ENCODE measurements around the gene CIPC. TPM values are rescaled to one million over a fixed set of nuclear protein-coding genes. Genes with fewer than 3 reads are reported as not detected.

CIPC gene
- total and polyA plus RNA-seq, 2 of the 4 experiments (the other 2 are of a cell fraction): 6.6 to 12.9 TPM

- WGBS, 2 experiments (ENCODE audit: extremely low coverage in 2 of 2, insufficient read length in 1 of 2): 5% methylated on average over 3 of the region's 18 CpGs; no CpG with 5 or more reads in 1 of the 2 experiments
- H3K36me3 ChIP-seq (ENCODE audit: control insufficient read depth, insufficient read depth, low read length): no peaks in the 10 kb centered on the region
- peak overlapping the region; percentile 54 for H3K4me2 ChIP-seq (ENCODE audit: low read depth, low read length)
- H2BK15ac ChIP-seq (ENCODE audit: low read depth, low read length): peak overlapping the region; percentile 67; the same call in 2 of the 3 replicates
- ATAC-seq (ENCODE audit: low read depth) (peak; percentile 99), DNase-seq (peak; percentile 71)
- 0 out of 2 replicates have a peak overlapping the region, but pooled peaks have one; percentile 48 for H3K23ac ChIP-seq (ENCODE audit: low read depth, low read length)
- H3K14ac ChIP-seq (replicated peaks; ENCODE audit: low read depth, low read length): peak overlapping the region; percentile 20; the same call in 1 of the 2 replicates
- ChIA-PET CTCF (no interaction called here), POLR2A (ENCODE audit: unreplicated experiment) (interaction anchor here (0.7 kb wide), 1 partner anchor 9 kb away, joined by 5 read pairs; no protein-coding TSS in a partner anchor)
- peaks cover 6% of the 10 kb centered on the region; the same call in 1 of the 2 replicates for H3K4me1 ChIP-seq (ENCODE audit: control insufficient read depth, insufficient read depth, low read length)
- H3K27ac ChIP-seq (ENCODE audit: insufficient read depth, low read length): no peak overlapping the region
- peak overlapping the region; percentile 37 for H2BK5ac ChIP-seq (ENCODE audit: low read depth, low read length, poor library complexity, severe bottlenecking)
- no peak overlapping the region for H3K4me3 ChIP-seq (ENCODE audit: insufficient read depth, low read depth, low read length)
- H2BK120ac ChIP-seq (ENCODE audit: low read depth, low read length): peak overlapping the region; percentile 16; the same call in 1 of the 2 replicates
- H2AFZ ChIP-seq (replicated peaks; ENCODE audit: low read length, poor library complexity): peak overlapping the region; percentile 91
- dilution Hi-C loops (cut with HindIII; ENCODE audit: low sequenced_read_pairs, unreplicated experiment) (no loop called here), intact Hi-C loops (cut with micrococcal nuclease) (loop anchor here (10.0 kb wide), 1 partner anchor 296 kb away; the partner anchor contains the start of genes AHSA1 and VIPAS39), in situ Hi-C loops (cut with MboI; ENCODE audit: low sequenced_read_pairs) (no loop called here)
- no peaks in the 10 kb centered on the region for H3K79me1 ChIP-seq (ENCODE audit: low read depth in 1 of 2, low read length in 2 of 2)
- H4K20me1 ChIP-seq (ENCODE audit: insufficient read depth, low read length): peaks cover 4% of the 10 kb centered on the region
- peak overlapping the region; percentile 69 for H3K4ac ChIP-seq (ENCODE audit: low read depth, low read length)
- H3K9me1 ChIP-seq (ENCODE audit: insufficient read depth, low read length): 0 out of 2 replicates have a peak, but pooled peaks cover 5% of the 10 kb centered on the region
- no TSS peak for BruUV-seq (replicated peaks)
- peak overlapping the region; percentile 16; the same call in 1 of the 2 replicates for H2BK20ac ChIP-seq (ENCODE audit: low read depth, low read length)
- TF ChIP-seq NFE2L2 (IDR thresholded peaks at IDR 0.05; ENCODE audit: low read depth, low read length) (peak; percentile 85), BHLHE40 (IDR thresholded peaks at IDR 0.05; ENCODE audit: low read depth, low read length) (no peak), MAFK (IDR thresholded peaks at IDR 0.05; ENCODE audit: low read depth, low read length) (no peak; the same call in 1 of the 2 replicates), SMC3 (IDR thresholded peaks at IDR 0.05; ENCODE audit: low read depth, low read length) (no peak), POLR2A (IDR thresholded peaks at IDR 0.05; ENCODE audit: low read depth, low read length) (no peak), FOS (IDR thresholded peaks at IDR 0.05; ENCODE audit: low read depth, low read length) (peak; percentile 55; the same call in 1 of the 2 replicates), MAZ (IDR thresholded peaks at IDR 0.05; ENCODE audit: borderline replicate concordance, low read depth, low read length) (peak; percentile 87; the same call in 1 of the 2 replicates), ELK1 (IDR thresholded peaks at IDR 0.05; ENCODE audit: borderline replicate concordance, low read depth, low read length) (no peak)
- TF ChIP-seq, protein P1, sequence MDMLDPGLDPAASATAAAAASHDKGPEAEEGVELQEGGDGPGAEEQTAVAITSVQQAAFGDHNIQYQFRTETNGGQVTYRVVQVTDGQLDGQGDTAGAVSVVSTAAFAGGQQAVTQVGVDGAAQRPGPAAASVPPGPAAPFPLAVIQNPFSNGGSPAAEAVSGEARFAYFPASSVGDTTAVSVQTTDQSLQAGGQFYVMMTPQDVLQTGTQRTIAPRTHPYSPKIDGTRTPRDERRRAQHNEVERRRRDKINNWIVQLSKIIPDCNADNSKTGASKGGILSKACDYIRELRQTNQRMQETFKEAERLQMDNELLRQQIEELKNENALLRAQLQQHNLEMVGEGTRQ (IDR thresholded peaks at IDR 0.05; ENCODE audit: low read depth, low read length): no peak
- peak overlapping the region in 1 of 2 experiments; percentile 75; a peak in 1 of 4 replicates for H4K8ac ChIP-seq (ENCODE audit: low read depth in 2 of 2, low read length in 2 of 2)
- H3K9me3 ChIP-seq (ENCODE audit: control insufficient read depth, insufficient read depth, low read length): no peaks in the 10 kb centered on the region
- H3K56ac ChIP-seq (ENCODE audit: extremely low read depth, insufficient read depth, low read length): no peak overlapping the region
- peak overlapping the region; percentile 76 for H2AK9ac ChIP-seq (replicated peaks; ENCODE audit: low read depth, low read length, poor library complexity)
- peak overlapping the region; percentile 13 for H3K18ac ChIP-seq (ENCODE audit: low read depth, low read length)
- H3K27me3 ChIP-seq (ENCODE audit: control insufficient read depth, insufficient read depth, low read length): peaks cover 30% of the 10 kb centered on the region
- no peak overlapping the region; the same call in 1 of the 2 replicates for H4K91ac ChIP-seq (ENCODE audit: insufficient read depth, low read depth, low read length)
- H2AK5ac ChIP-seq (ENCODE audit: low read depth, low read length): peak overlapping the region; percentile 99
- H4K5ac ChIP-seq (ENCODE audit: low read depth, low read length): no peak overlapping the region; the same call in 1 of the 2 replicates
- peak overlapping the region; percentile 1; the same call in 1 of the 2 replicates for H3K9ac ChIP-seq (ENCODE audit: low read depth, low read length)
These were observed 60.3 kb downstream of the CIPC start for GRCh38 chr14:77158175-77158881.

Measured in IMR-90 (cell line).